GM19238 (cell line): ENCODE measurements around the gene THBS3.
"Not testable (repeated sequence)": the region's sequence is repeated elsewhere in the genome, so short reads cannot be mapped to it uniquely, and the experiment has no call there.

ENCODE experiments used
- DNase-seq: peaks from one replicate; pipeline ENCODE4 v3.0.0; 2011; ENCODE audit warnings: low spot score; ENCODE audit not compliant: insufficient read length

THBS3 gene

GRCh38 chr1:155189926-155190325, 17.8 kb downstream of the THBS3 start:
- not testable (repeated sequence) for DNase-seq

GRCh38 chr1:155188268-155188667, 19.4 kb downstream of the THBS3 start:
- no peak for DNase-seq

- no peak for DNase-seq
Observed at GRCh38 chr1:155187456-155187891, 20.2 kb downstream of the THBS3 start.

- no peak for DNase-seq
Observed at GRCh38 chr1:155186794-155187455, 20.8 kb downstream of the THBS3 start.

- DNase-seq, result no peak
Observed at GRCh38 chr1:155186067-155186793, 21.5 kb downstream of the THBS3 start.

GRCh38 chr1:155185783-155186066, 22.0 kb downstream of the THBS3 start:
- DNase-seq, result no peak

GRCh38 chr1:155184835-155185782, 22.6 kb downstream of the THBS3 start:
- peak; percentile 85 for DNase-seq

- no peak for DNase-seq
Observed at GRCh38 chr1:155184351-155184811, 23.3 kb downstream of the THBS3 start.

GRCh38 chr1:155183775-155184221, 23.9 kb downstream of the THBS3 start:
- DNase-seq, result no peak

- DNase-seq, result no peak
Observed at GRCh38 chr1:155182052-155182550, 25.6 kb downstream of the THBS3 start.

GRCh38 chr1:155181371-155182051, 26.2 kb downstream of the THBS3 start:
- DNase-seq, result no peak

GRCh38 chr1:155179112-155180031, 28.3 kb downstream of the THBS3 start:
- no peak for DNase-seq

- DNase-seq, result no peak
Observed at GRCh38 chr1:155178441-155179111, 29.1 kb downstream of the THBS3 start.

- DNase-seq, result no peak
Observed at GRCh38 chr1:155177918-155178281, 29.8 kb downstream of the THBS3 start.

GRCh38 chr1:155177192-155177917, 30.3 kb downstream of the THBS3 start:
- no peak for DNase-seq

GRCh38 chr1:155176544-155177071, 31.1 kb downstream of the THBS3 start:
- peak; percentile 95 for DNase-seq

- no peak for DNase-seq
Observed at GRCh38 chr1:155175927-155176371, 31.7 kb downstream of the THBS3 start.

- no peak for DNase-seq
Observed at GRCh38 chr1:155175281-155175926, 32.3 kb downstream of the THBS3 start.
